ENCODE results near the gene KCNAB1.
"Not testable (repeated sequence)": the region's sequence is repeated elsewhere in the genome, so short reads cannot be mapped to it uniquely, and the experiment has no call there.

KCNAB1 gene

GRCh38 chr3:156176629-156177210 lies 56.3 kb downstream of the KCNAB1 start:
- no peak for DNase-seq (ENCODE audit: low spot score)

- peak; percentile 19 for DNase-seq (ENCODE audit: low spot score)
Observed at GRCh38 chr3:156180077-156180476, 59.7 kb downstream of the KCNAB1 start.

GRCh38 chr3:156181509-156181908 lies 61.1 kb downstream of the KCNAB1 start:
- DNase-seq (ENCODE audit: low spot score), result peak; percentile 22

- no peak for DNase-seq (ENCODE audit: low spot score)
Observed at GRCh38 chr3:156183396-156183795, 63.0 kb downstream of the KCNAB1 start.

GRCh38 chr3:156184156-156184555 lies 63.8 kb downstream of the KCNAB1 start:
- no peak for DNase-seq (ENCODE audit: low spot score)

- peak; percentile 28 for DNase-seq (ENCODE audit: low spot score)
Observed at GRCh38 chr3:156187146-156187769, 66.9 kb downstream of the KCNAB1 start.

- no peak for DNase-seq (ENCODE audit: low spot score)
Observed at GRCh38 chr3:156188757-156189156, 68.4 kb downstream of the KCNAB1 start.

- no peak for DNase-seq (ENCODE audit: low spot score)
Observed at GRCh38 chr3:156189927-156190326, 69.5 kb downstream of the KCNAB1 start.

GRCh38 chr3:156194945-156195344 lies 74.6 kb downstream of the KCNAB1 start:
- not testable (repeated sequence) for DNase-seq (ENCODE audit: low spot score)

- not testable (repeated sequence) for DNase-seq (ENCODE audit: low spot score)
Observed at GRCh38 chr3:156197152-156197551, 76.8 kb downstream of the KCNAB1 start.

GRCh38 chr3:156201411-156202405 lies 81.3 kb downstream of the KCNAB1 start:
- no peak for DNase-seq (ENCODE audit: low spot score)

- no peak for DNase-seq (ENCODE audit: low spot score)
Observed at GRCh38 chr3:156206157-156206556, 85.8 kb downstream of the KCNAB1 start.

- peak; percentile 23 for DNase-seq (ENCODE audit: low spot score)
Observed at GRCh38 chr3:156207802-156208685, 87.7 kb downstream of the KCNAB1 start.

- DNase-seq (ENCODE audit: low spot score), result no peak
Observed at GRCh38 chr3:156209631-156210335, 89.4 kb downstream of the KCNAB1 start.

- no peak for DNase-seq (ENCODE audit: low spot score)
Observed at GRCh38 chr3:156211583-156211982, 91.2 kb downstream of the KCNAB1 start.

- no peak for DNase-seq (ENCODE audit: low spot score)
Observed at GRCh38 chr3:156214676-156215075, 94.3 kb downstream of the KCNAB1 start.

- DNase-seq (ENCODE audit: low spot score), result no peak
Observed at GRCh38 chr3:156215751-156216150, 95.4 kb downstream of the KCNAB1 start.

- DNase-seq (ENCODE audit: low spot score), result no peak
Observed at GRCh38 chr3:156216216-156216615, 95.8 kb downstream of the KCNAB1 start.

GRCh38 chr3:156216852-156217251 lies 96.5 kb downstream of the KCNAB1 start:
- DNase-seq (ENCODE audit: low spot score), result no peak

- DNase-seq (ENCODE audit: low spot score), result no peak
Observed at GRCh38 chr3:156217674-156218352, 97.4 kb downstream of the KCNAB1 start.

- no peak for DNase-seq (ENCODE audit: low spot score)
Observed at GRCh38 chr3:156218353-156218744, 98.0 kb downstream of the KCNAB1 start.

All from hepatic stellate cell (primary cell).